Measurements from ENCODE around the gene SLC6A4. TPM values are rescaled to one million over a fixed set of nuclear protein-coding genes. Genes with fewer than 3 reads are reported as not detected.

The SLC6A4 gene
- polyA plus RNA-seq (ENCODE audit: low read depth in 6 of 6) = under 1 TPM in 3 of 6 donors, not detected in 3; 0.10 to 0.16 (median 0.11) TPM

DNA sequence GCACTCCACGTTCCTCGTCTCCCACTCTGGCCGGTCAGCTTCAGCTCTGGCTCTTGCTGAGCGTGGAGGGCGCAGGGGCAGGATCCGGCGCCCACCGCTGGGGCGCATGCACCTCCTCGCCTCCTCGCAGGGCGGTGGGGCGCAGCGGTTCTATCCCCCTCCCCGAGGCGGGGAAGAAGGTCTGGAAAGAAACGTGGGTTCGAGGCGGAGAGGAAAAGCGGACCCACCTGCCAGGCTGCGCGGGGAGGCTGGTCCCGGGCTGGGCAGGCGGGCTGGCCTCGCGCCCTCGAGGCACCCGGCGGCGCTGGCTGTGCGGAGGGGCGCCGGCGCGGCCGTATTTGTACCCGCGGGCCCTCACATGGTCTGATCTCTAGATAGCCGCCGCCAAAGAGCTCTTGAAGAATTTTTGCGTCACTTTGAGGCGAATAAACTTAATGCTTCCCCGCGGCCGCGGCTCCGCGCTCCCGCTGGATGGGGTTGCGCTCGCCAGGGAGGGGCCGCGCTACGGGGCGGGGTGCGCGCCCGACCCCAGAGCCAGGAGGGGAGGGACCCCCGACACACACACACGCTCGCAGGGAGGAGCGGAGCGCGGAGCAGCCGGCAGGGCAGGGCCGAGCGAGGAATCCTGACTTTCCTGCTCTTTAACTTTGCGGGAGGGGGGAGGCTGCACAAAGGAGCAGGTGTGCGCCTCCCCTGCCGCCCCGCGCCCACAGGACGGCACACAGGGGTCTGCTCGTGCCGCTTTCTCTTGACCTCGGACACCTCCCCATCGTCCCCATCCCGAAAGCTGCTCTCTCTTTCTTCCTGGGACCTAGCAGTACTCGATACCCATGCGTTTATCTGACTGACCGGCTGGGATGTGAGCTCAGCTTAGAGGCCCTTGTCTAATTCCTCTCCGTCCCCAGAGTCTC, at the start of gene SLC6A4:
Gene SLC6A4 (minus strand): TSS at position 312 of the 911 bp plus-strand sequence. CDS start 13,739 bp downstream, outside the sequence.
- peak within 1 kb of the TSS; percentile 54 to 87 (median 75) for H3K4me3 Mint-ChIP-seq
- peaks cover 68 to 88% (median 83%) of the 10 kb centered on the region in 3 donors for H3K27me3 Mint-ChIP-seq
- ATAC-seq (ENCODE audit: low read depth in 2 of 2) (peak in 1 of 2 donors; percentile 12), DNase-seq (no peak)
- H3K36me3 Mint-ChIP-seq = no peaks in the 10 kb centered on the region
- peaks cover 0 to 4% (median 0%) of the 10 kb centered on the region in 7 donors for H3K9me3 Mint-ChIP-seq
- peak within 1 kb of the TSS in 2 of 6 donors; percentile 39 to 42 for H3K27ac Mint-ChIP-seq
- peaks cover 15 to 36% (median 26%) of the 10 kb centered on the region in 3 donors for H3K4me1 Mint-ChIP-seq

GRCh38 chr17:30279156-30279555, 43.7 kb upstream of the SLC6A4 start:
- Mint-ChIP-seq H3K4me1 (peaks cover 0 to 4% (median 0%) of the 10 kb centered on the region in 3 donors), H3K36me3 (peaks cover 5 to 17% of the 10 kb centered on the region in 2 donors), H3K27ac (no peak overlapping the region), H3K4me3 (no peak overlapping the region), H3K9me3 (no peaks in the 10 kb centered on the region), H3K27me3 (no peaks in the 10 kb centered on the region)
- DNase-seq (no peak), ATAC-seq (ENCODE audit: low read depth in 2 of 2) (no peak)

GRCh38 chr17:30278032-30278431, 42.5 kb upstream of the SLC6A4 start:
- peak; percentile 20 for DNase-seq
- no peaks in the 10 kb centered on the region for H3K9me3 Mint-ChIP-seq
- no peak overlapping the region for H3K4me3 Mint-ChIP-seq
- no peak overlapping the region for H3K27ac Mint-ChIP-seq
- peaks cover 15 to 17% of the 10 kb centered on the region in 2 donors for H3K36me3 Mint-ChIP-seq
- H3K27me3 Mint-ChIP-seq = no peaks in the 10 kb centered on the region
- H3K4me1 Mint-ChIP-seq = peaks cover 0 to 4% (median 0%) of the 10 kb centered on the region in 3 donors
- ATAC-seq (ENCODE audit: low read depth in 2 of 2) = peak; percentile 41 to 53

DNA sequence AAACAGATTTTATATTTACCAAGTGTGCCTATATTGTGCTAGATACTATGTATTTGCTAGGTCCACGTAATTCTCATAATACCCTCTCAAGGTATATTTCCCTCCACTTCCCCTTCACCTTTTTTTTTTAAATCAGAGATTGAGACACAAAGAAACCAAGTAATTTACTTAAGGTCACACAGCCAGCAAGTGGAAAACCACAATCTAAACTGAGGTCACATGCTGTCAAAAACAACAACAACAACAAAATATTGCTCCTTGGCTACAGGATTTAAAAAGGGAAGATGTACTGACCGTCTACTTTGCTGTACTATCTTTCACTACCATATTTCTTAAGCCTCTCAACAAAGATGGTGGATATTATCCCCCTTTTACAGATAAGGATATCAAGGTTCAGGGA, 40.4 kb upstream of the SLC6A4 start:
- Mint-ChIP-seq H3K4me3 (no peak overlapping the region), H3K27ac (no peak overlapping the region), H3K36me3 (peaks cover 25 to 28% of the 10 kb centered on the region in 2 donors), H3K4me1 (peaks cover 0 to 4% (median 0%) of the 10 kb centered on the region in 3 donors), H3K27me3 (no peaks in the 10 kb centered on the region), H3K9me3 (no peaks in the 10 kb centered on the region)
- DNase-seq (no peak), ATAC-seq (ENCODE audit: low read depth in 2 of 2) (no peak)

GRCh38 chr17:30274887-30275286, 39.4 kb upstream of the SLC6A4 start:
- peaks cover 17 to 30% of the 10 kb centered on the region in 2 donors for H3K36me3 Mint-ChIP-seq
- H3K4me3 Mint-ChIP-seq = no peak overlapping the region
- peak overlapping the region in 1 of 6 donors; percentile 79 for H3K27ac Mint-ChIP-seq
- no peaks in the 10 kb centered on the region for H3K9me3 Mint-ChIP-seq
- H3K27me3 Mint-ChIP-seq = no peaks in the 10 kb centered on the region
- no peak for ATAC-seq (ENCODE audit: low read depth in 2 of 2)
- peaks cover 0 to 4% (median 0%) of the 10 kb centered on the region in 3 donors for H3K4me1 Mint-ChIP-seq
- DNase-seq = no peak

DNA sequence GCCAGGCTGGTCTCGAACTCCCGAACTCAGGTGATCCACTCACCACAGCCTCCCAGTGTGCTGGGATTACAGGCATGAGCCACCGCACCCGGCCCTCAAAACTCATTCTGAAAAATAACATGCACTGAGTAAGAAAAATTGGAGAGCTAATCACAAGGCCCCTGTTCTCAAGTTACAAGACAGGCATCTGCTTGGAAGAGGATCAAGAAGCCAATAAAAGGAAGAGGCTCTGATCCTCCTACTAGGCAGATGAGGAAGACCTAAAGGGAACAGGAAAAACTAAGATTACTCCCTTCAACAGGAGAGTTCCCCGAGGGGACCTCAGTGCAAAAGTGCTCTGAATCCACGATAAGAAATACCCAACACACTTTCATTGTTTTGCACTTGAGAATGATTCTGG, 37.9 kb upstream of the SLC6A4 start:
- no peaks in the 10 kb centered on the region for H3K9me3 Mint-ChIP-seq
- ATAC-seq (ENCODE audit: low read depth in 2 of 2) (no peak), DNase-seq (no peak)
- H3K27ac Mint-ChIP-seq = no peak overlapping the region
- H3K4me3 Mint-ChIP-seq = no peak overlapping the region
- H3K36me3 Mint-ChIP-seq = peaks cover 16 to 35% of the 10 kb centered on the region in 2 donors
- H3K4me1 Mint-ChIP-seq = peaks cover 0 to 4% (median 0%) of the 10 kb centered on the region in 3 donors
- no peaks in the 10 kb centered on the region for H3K27me3 Mint-ChIP-seq

DNA sequence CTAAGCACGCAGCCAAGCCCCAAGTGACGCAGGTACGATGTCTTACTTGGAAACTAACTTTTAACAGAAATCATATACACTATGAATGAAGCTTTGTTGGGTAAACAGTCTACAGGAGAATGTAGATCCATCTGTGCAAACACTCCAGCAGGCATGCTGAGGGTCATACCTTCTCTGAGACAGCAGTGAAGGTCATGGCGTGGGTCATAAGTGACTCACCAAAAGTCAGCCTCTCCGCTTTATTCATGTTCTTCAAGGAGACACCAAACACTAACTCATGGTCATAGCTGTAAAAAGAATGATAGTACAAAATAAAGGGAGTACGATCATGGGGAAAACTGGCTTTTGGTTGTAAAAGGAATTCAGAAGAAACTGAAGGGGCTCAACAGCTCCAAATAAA, 35.6 kb upstream of the SLC6A4 start:
- Mint-ChIP-seq H3K27me3 (no peaks in the 10 kb centered on the region), H3K9me3 (no peaks in the 10 kb centered on the region), H3K27ac (no peak overlapping the region), H3K36me3 (peaks cover 25 to 46% of the 10 kb centered on the region in 2 donors), H3K4me1 (peaks cover 0 to 4% (median 0%) of the 10 kb centered on the region in 3 donors), H3K4me3 (no peak overlapping the region)
- DNase-seq (no peak), ATAC-seq (ENCODE audit: low read depth in 2 of 2) (no peak)

GRCh38 chr17:30267625-30268024, 32.1 kb upstream of the SLC6A4 start:
- H3K27ac Mint-ChIP-seq = no peak overlapping the region
- peaks cover 21 to 48% of the 10 kb centered on the region in 2 donors for H3K36me3 Mint-ChIP-seq

DNA sequence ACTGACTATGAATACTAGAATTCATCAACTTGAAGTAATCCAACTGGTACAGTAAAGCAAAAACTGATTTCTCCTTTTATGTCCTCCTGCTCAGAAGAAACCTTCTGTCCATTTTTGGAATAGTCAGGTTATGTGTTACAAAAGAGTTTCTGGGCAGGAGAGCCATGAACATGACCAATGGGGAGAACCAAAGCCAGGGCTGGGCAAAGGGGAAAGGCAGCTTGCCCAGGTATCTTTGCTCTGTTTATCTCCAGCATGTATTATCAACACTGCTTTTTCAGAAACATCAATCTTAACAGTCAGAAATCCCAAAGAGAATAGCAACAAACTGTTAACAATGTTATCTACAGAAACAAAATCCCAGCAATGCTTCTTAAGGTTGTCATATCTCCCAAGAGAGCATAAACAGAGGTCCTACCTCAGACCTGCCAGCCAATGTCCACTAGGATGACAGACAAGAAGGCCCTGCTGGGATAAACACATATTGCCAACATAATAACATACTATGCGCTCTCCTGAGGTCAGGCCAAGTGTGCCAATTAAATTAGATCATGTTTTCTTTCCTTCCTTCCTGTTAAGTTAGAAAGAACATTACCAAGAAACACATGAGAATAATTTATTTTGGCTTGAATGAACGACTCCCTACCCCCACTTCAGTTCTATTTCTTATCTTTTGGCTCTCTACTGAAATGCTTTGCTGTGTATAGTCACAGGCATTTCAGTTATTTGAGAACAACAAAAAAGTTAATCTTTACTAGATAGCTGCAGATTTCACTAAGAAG, 28.2 kb upstream of the SLC6A4 start:
- DNase-seq = no peak
- no peaks in the 10 kb centered on the region for H3K4me1 Mint-ChIP-seq
- no peak overlapping the region for H3K27ac Mint-ChIP-seq
- H3K27me3 Mint-ChIP-seq = no peaks in the 10 kb centered on the region
- no peak overlapping the region for H3K4me3 Mint-ChIP-seq
- no peaks in the 10 kb centered on the region for H3K9me3 Mint-ChIP-seq
- peaks cover 18 to 24% of the 10 kb centered on the region in 2 donors for H3K36me3 Mint-ChIP-seq
- no peak for ATAC-seq (ENCODE audit: low read depth in 2 of 2)

More at GRCh38 chr17:30267625-30268024, 32.1 kb upstream of the SLC6A4 start:
- Mint-ChIP-seq H3K9me3 (no peaks in the 10 kb centered on the region), H3K27me3 (no peaks in the 10 kb centered on the region), H3K4me3 (no peak overlapping the region), H3K4me1 (no peaks in the 10 kb centered on the region)
- DNase-seq (no peak), ATAC-seq (ENCODE audit: low read depth in 2 of 2) (no peak)

GRCh38 chr17:30256756-30257506, 21.4 kb upstream of the SLC6A4 start:
- no peaks in the 10 kb centered on the region for H3K27me3 Mint-ChIP-seq
- DNase-seq (no peak), ATAC-seq (ENCODE audit: low read depth in 2 of 2) (no peak)
- peak overlapping the region in 1 of 6 donors; percentile 55 for H3K27ac Mint-ChIP-seq
- no peak overlapping the region for H3K4me3 Mint-ChIP-seq
- no peaks in the 10 kb centered on the region for H3K9me3 Mint-ChIP-seq
- no peaks in the 10 kb centered on the region for H3K4me1 Mint-ChIP-seq
- peaks cover 7 to 17% of the 10 kb centered on the region in 2 donors for H3K36me3 Mint-ChIP-seq

GRCh38 chr17:30254150-30254549, 18.7 kb upstream of the SLC6A4 start:
- H3K9me3 Mint-ChIP-seq = no peaks in the 10 kb centered on the region
- ATAC-seq (ENCODE audit: low read depth in 2 of 2) (no peak), DNase-seq (no peak)
- no peaks in the 10 kb centered on the region for H3K27me3 Mint-ChIP-seq
- peaks cover 14 to 22% of the 10 kb centered on the region in 2 donors for H3K36me3 Mint-ChIP-seq
- no peak overlapping the region for H3K4me3 Mint-ChIP-seq
- H3K27ac Mint-ChIP-seq = no peak overlapping the region
- H3K4me1 Mint-ChIP-seq = no peaks in the 10 kb centered on the region

GRCh38 chr17:30253312-30253711, 17.8 kb upstream of the SLC6A4 start:
- ATAC-seq (ENCODE audit: low read depth in 2 of 2) (no peak), DNase-seq (no peak)
- H3K4me3 Mint-ChIP-seq = no peak overlapping the region
- no peak overlapping the region for H3K27ac Mint-ChIP-seq
- H3K27me3 Mint-ChIP-seq = no peaks in the 10 kb centered on the region
- H3K4me1 Mint-ChIP-seq = no peaks in the 10 kb centered on the region
- peaks cover 15 to 23% of the 10 kb centered on the region in 2 donors for H3K36me3 Mint-ChIP-seq
- H3K9me3 Mint-ChIP-seq = no peaks in the 10 kb centered on the region

DNA sequence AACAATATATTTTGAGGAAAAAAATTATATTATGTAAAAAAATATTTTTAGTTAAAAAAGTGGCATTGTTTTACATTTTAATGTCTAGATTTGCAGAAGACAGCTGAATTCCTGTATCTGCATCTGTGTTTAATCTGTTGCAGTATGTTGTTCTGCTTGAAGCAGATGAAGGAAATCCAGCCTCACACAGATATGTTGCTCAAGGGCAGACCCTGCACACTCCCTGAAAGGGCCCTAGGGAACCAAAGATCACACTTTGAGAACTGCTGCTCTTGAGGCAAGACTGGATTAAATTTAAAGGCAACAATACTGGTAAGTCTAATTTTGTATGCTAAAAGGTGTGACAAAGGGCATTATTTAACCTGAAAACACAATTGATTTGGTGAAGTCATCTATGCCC, 16.4 kb upstream of the SLC6A4 start:
- Mint-ChIP-seq H3K27ac (peak overlapping the region in 1 of 6 donors; percentile 26), H3K4me1 (no peaks in the 10 kb centered on the region), H3K9me3 (no peaks in the 10 kb centered on the region), H3K36me3 (peaks cover 14 to 26% of the 10 kb centered on the region in 2 donors), H3K4me3 (no peak overlapping the region), H3K27me3 (no peaks in the 10 kb centered on the region)
- no peak for DNase-seq
- ATAC-seq (ENCODE audit: low read depth in 2 of 2) = no peak

All from naive B cell (primary cell).